DND-41 (cell line): Measurements from ENCODE around the gene GIMAP8.

Experiments
- ATAC-seq: fragments of 200-7000 bp; cut with Tn5 transposase; 3 replicates; pipeline ENCODE4 v1.9.1; 2021; ENCODE audit warnings: low read depth; ENCODE audit not compliant: insufficient read depth
- DNase-seq: peaks from one replicate; pipeline ENCODE4 v3.0.0-alpha.2; 2020
- H2AFZ ChIP-seq: 2 replicates; pipeline ENCODE4 v1.6.0; 2012; ENCODE audit warnings: low read depth, low read length
- H3K27ac ChIP-seq: 2 replicates; pipeline ENCODE4 v1.5.1; 2012; ENCODE audit warnings: low read length, inconsistent platforms
- H3K27me3 ChIP-seq: fragments of 200-600 bp; sonication (generic); 2 replicates; pipeline ENCODE4 v1.6.0; 2012; ENCODE audit warnings: low read length, mild to moderate bottlenecking, inconsistent platforms; ENCODE audit not compliant: insufficient read depth, poor library complexity
- H3K36me3 ChIP-seq: 2 replicates; pipeline ENCODE4 v1.5.1; 2012; ENCODE audit warnings: low read length, inconsistent platforms; ENCODE audit not compliant: insufficient read depth
- H3K4me1 ChIP-seq: 2 replicates; pipeline ENCODE4 v1.5.1; 2012; ENCODE audit warnings: mild to moderate bottlenecking, low read length; ENCODE audit not compliant: insufficient read depth
- H3K4me2 ChIP-seq: 2 replicates; pipeline ENCODE4 v1.6.0; 2012; ENCODE audit warnings: mild to moderate bottlenecking, moderate library complexity, low read length, inconsistent platforms; ENCODE audit not compliant: insufficient read depth
- H3K4me3 ChIP-seq, 2 experiments: fragments of 200-600 bp in 1 of 2; shearing (Covaris generic) in 1 of 2; 2 replicates each; pipeline ENCODE4 v1.5.1; 2012 to 2016; ENCODE audit warnings: inconsistent platforms in 2 of 2, low read length in 2 of 2, mild to moderate bottlenecking in 2 of 2, low read depth in 1 of 2, moderate library complexity in 1 of 2
- H3K79me2 ChIP-seq: 2 replicates; pipeline ENCODE4 v1.6.0; 2012; ENCODE audit warnings: low read length, inconsistent platforms; ENCODE audit not compliant: insufficient read depth
- H3K9ac ChIP-seq: 2 replicates; pipeline ENCODE4 v1.6.0; 2012; ENCODE audit warnings: low read depth, mild to moderate bottlenecking, inconsistent platforms, low read length, moderate library complexity
- H3K9me3 ChIP-seq: 2 replicates; pipeline ENCODE4 v1.5.1; 2012; ENCODE audit warnings: low read length, moderate library complexity, mild to moderate bottlenecking, inconsistent platforms; ENCODE audit not compliant: insufficient read depth, severe bottlenecking
- H4K20me1 ChIP-seq: 2 replicates; pipeline ENCODE4 v1.6.0; 2012; ENCODE audit warnings: low read length; ENCODE audit not compliant: insufficient read depth
- CTCF ChIP-seq: IDR thresholded peaks from 2 replicates; pipeline ENCODE4 v1.5.1; 2012; ENCODE audit warnings: borderline replicate concordance, low read length, moderate library complexity, mild to moderate bottlenecking; ENCODE audit not compliant: poor library complexity, severe bottlenecking; ENCODE audit errors: extremely low read depth
- EZH2 ChIP-seq: IDR thresholded peaks from 3 replicates; pipeline ENCODE4 v1.6.1; 2012; ENCODE audit warnings: borderline replicate concordance, low read depth, mild to moderate bottlenecking, moderate library complexity, low read length, inconsistent platforms; ENCODE audit not compliant: severe bottlenecking

The GIMAP8 gene

GRCh38 chr7:150410680-150411346, 39.6 kb upstream of the GIMAP8 start:
- H3K9me3 ChIP-seq, result no peaks in the 10 kb centered on the region
- H3K27ac ChIP-seq, result no peak overlapping the region; the same call in 1 of the 2 replicates
- peaks cover 37% of the 10 kb centered on the region for H3K4me1 ChIP-seq
- no peak overlapping the region for H3K4me2 ChIP-seq
- peaks cover 43% of the 10 kb centered on the region for H3K79me2 ChIP-seq
- TF ChIP-seq EZH2 (no peak), CTCF (no peak)
- no peak for DNase-seq
- no peak overlapping the region for H2AFZ ChIP-seq
- no peaks in the 10 kb centered on the region for H3K27me3 ChIP-seq
- no peak for ATAC-seq
- no peak overlapping the region for H3K9ac ChIP-seq
- peaks cover 53% of the 10 kb centered on the region for H3K36me3 ChIP-seq
- no peak overlapping the region for H3K4me3 ChIP-seq
- no peaks in the 10 kb centered on the region; the same call in 1 of the 2 replicates for H4K20me1 ChIP-seq

- no peak for TF ChIP-seq CTCF
- TF ChIP-seq EZH2, result no peak
- no peak overlapping the region for H2AFZ ChIP-seq
- H4K20me1 ChIP-seq, result no peaks in the 10 kb centered on the region; the same call in 1 of the 2 replicates
- DNase-seq (no peak), ATAC-seq (no peak)
- H3K79me2 ChIP-seq, result peaks cover 35% of the 10 kb centered on the region
- no peak overlapping the region for H3K9ac ChIP-seq
- peaks cover 53% of the 10 kb centered on the region for H3K36me3 ChIP-seq
- no peaks in the 10 kb centered on the region for H3K27me3 ChIP-seq
- H3K4me2 ChIP-seq, result no peak overlapping the region
- peaks cover 29% of the 10 kb centered on the region for H3K4me1 ChIP-seq
- peak overlapping the region; percentile 11; the same call in 1 of the 2 replicates for H3K27ac ChIP-seq
- no peak overlapping the region for H3K4me3 ChIP-seq
- H3K9me3 ChIP-seq, result no peaks in the 10 kb centered on the region
Measured at GRCh38 chr7:150411606-150412005, 38.8 kb upstream of the GIMAP8 start.

- Histone ChIP-seq H2AFZ (no peak overlapping the region), H3K36me3 (peaks cover 53% of the 10 kb centered on the region), H3K4me2 (no peak overlapping the region), H3K4me1 (peaks cover 25% of the 10 kb centered on the region), H3K9ac (no peak overlapping the region), H3K4me3 (no peak overlapping the region), H3K79me2 (peaks cover 31% of the 10 kb centered on the region), H3K27me3 (no peaks in the 10 kb centered on the region), H4K20me1 (no peaks in the 10 kb centered on the region; the same call in 1 of the 2 replicates), H3K27ac (no peak overlapping the region), H3K9me3 (no peaks in the 10 kb centered on the region)
- no peak for DNase-seq
- no peak for TF ChIP-seq CTCF
- TF ChIP-seq EZH2, result no peak
- ATAC-seq, result no peak
Measured at GRCh38 chr7:150412016-150412415, 38.4 kb upstream of the GIMAP8 start.
